Activated naive CD4-positive, alpha-beta T cell treated with anti-CD3 and anti-CD28 coated beads, Interleukin-2, amount 50 U/mL, for 24 hours (primary cell): ENCODE data around the gene FGF14.
"Not testable (repeated sequence)": the region's sequence is repeated elsewhere in the genome, so short reads cannot be mapped to it uniquely, and the experiment has no call there.

Source experiments
- H3K27ac Mint-ChIP-seq: one replicate; pipeline ENCODE4 v1.8.0; 2021; ENCODE audit warnings: mild to moderate bottlenecking, mixed read lengths
- H3K27me3 Mint-ChIP-seq: one replicate; pipeline ENCODE4 v1.8.0; 2021; ENCODE audit warnings: mixed read lengths
- H3K36me3 Mint-ChIP-seq: one replicate; pipeline ENCODE4 v1.8.0; 2021; ENCODE audit warnings: mixed read lengths
- H3K4me1 Mint-ChIP-seq: one replicate; pipeline ENCODE4 v1.8.0; 2021; ENCODE audit warnings: mixed read lengths
- H3K4me3 Mint-ChIP-seq: one replicate; pipeline ENCODE4 v1.8.0; 2021; ENCODE audit warnings: mild to moderate bottlenecking, mixed read lengths
- H3K9me3 Mint-ChIP-seq: one replicate; pipeline ENCODE4 v1.8.0; 2021; ENCODE audit warnings: mixed read lengths

FGF14 gene

GRCh38 chr13:102132777-102133295 is 269.0 kb downstream of the FGF14 start:
- no peaks in the 10 kb centered on the region for H3K9me3 Mint-ChIP-seq
- H3K27me3 Mint-ChIP-seq, result peaks cover 3% of the 10 kb centered on the region
- no peaks in the 10 kb centered on the region for H3K4me1 Mint-ChIP-seq
- no peaks in the 10 kb centered on the region for H3K36me3 Mint-ChIP-seq
- H3K4me3 Mint-ChIP-seq, result no peak overlapping the region
- H3K27ac Mint-ChIP-seq, result no peak overlapping the region

- Mint-ChIP-seq H3K9me3 (no peaks in the 10 kb centered on the region), H3K27ac (no peak overlapping the region), H3K36me3 (no peaks in the 10 kb centered on the region), H3K4me3 (no peak overlapping the region), H3K4me1 (no peaks in the 10 kb centered on the region), H3K27me3 (peaks cover 3% of the 10 kb centered on the region)
Measured at GRCh38 chr13:102131246-102131645, 270.6 kb downstream of the FGF14 start.

GRCh38 chr13:102128216-102128810 is 273.5 kb downstream of the FGF14 start:
- Mint-ChIP-seq H3K4me1 (no peaks in the 10 kb centered on the region), H3K36me3 (no peaks in the 10 kb centered on the region), H3K27me3 (peaks cover 7% of the 10 kb centered on the region)

GRCh38 chr13:102127153-102127552 is 274.7 kb downstream of the FGF14 start:
- Mint-ChIP-seq H3K36me3 (no peaks in the 10 kb centered on the region), H3K9me3 (no peaks in the 10 kb centered on the region), H3K27ac (no peak overlapping the region), H3K4me3 (no peak overlapping the region), H3K27me3 (peaks cover 9% of the 10 kb centered on the region), H3K4me1 (no peaks in the 10 kb centered on the region)

More at GRCh38 chr13:102128216-102128810, 273.5 kb downstream of the FGF14 start:
- Mint-ChIP-seq H3K27ac (no peak overlapping the region), H3K4me3 (no peak overlapping the region), H3K9me3 (no peaks in the 10 kb centered on the region)

- H3K4me3 Mint-ChIP-seq, result no peak overlapping the region
- no peaks in the 10 kb centered on the region for H3K9me3 Mint-ChIP-seq
- peaks cover 8% of the 10 kb centered on the region for H3K27me3 Mint-ChIP-seq
- H3K4me1 Mint-ChIP-seq, result no peaks in the 10 kb centered on the region
- no peak overlapping the region for H3K27ac Mint-ChIP-seq
- no peaks in the 10 kb centered on the region for H3K36me3 Mint-ChIP-seq
Measured at GRCh38 chr13:102122147-102122546, 279.7 kb downstream of the FGF14 start.

- Mint-ChIP-seq H3K9me3 (no peaks in the 10 kb centered on the region), H3K4me1 (no peaks in the 10 kb centered on the region), H3K27me3 (peaks cover 3% of the 10 kb centered on the region), H3K36me3 (no peaks in the 10 kb centered on the region), H3K4me3 (no peak overlapping the region), H3K27ac (no peak overlapping the region)
Measured at GRCh38 chr13:102117175-102117831, 284.5 kb downstream of the FGF14 start.

- no peaks in the 10 kb centered on the region for H3K4me1 Mint-ChIP-seq
- no peaks in the 10 kb centered on the region for H3K36me3 Mint-ChIP-seq
- H3K4me3 Mint-ChIP-seq, result no peak overlapping the region
- H3K27ac Mint-ChIP-seq, result no peak overlapping the region
- no peaks in the 10 kb centered on the region for H3K9me3 Mint-ChIP-seq
- H3K27me3 Mint-ChIP-seq, result peaks cover 3% of the 10 kb centered on the region
Measured at GRCh38 chr13:102103469-102103868, 298.4 kb downstream of the FGF14 start.

- Mint-ChIP-seq H3K4me3 (no peak overlapping the region), H3K4me1 (no peaks in the 10 kb centered on the region), H3K9me3 (no peaks in the 10 kb centered on the region), H3K27me3 (peaks cover under 1% of the 10 kb centered on the region), H3K36me3 (no peaks in the 10 kb centered on the region), H3K27ac (no peak overlapping the region)
Measured at GRCh38 chr13:102100234-102100633, 301.6 kb downstream of the FGF14 start.

- no peaks in the 10 kb centered on the region for H3K4me1 Mint-ChIP-seq
- H3K27ac Mint-ChIP-seq, result no peak overlapping the region
- no peaks in the 10 kb centered on the region for H3K27me3 Mint-ChIP-seq
- no peak overlapping the region for H3K4me3 Mint-ChIP-seq
- no peaks in the 10 kb centered on the region for H3K36me3 Mint-ChIP-seq
- H3K9me3 Mint-ChIP-seq, result no peaks in the 10 kb centered on the region
Measured at GRCh38 chr13:102097708-102098107, 304.1 kb downstream of the FGF14 start.

- not testable (repeated sequence) for H3K27me3 Mint-ChIP-seq, H3K4me3 Mint-ChIP-seq, H3K27ac Mint-ChIP-seq, H3K36me3 Mint-ChIP-seq, H3K4me1 Mint-ChIP-seq, H3K9me3 Mint-ChIP-seq
Measured at GRCh38 chr13:102093288-102093687, 308.6 kb downstream of the FGF14 start.

GRCh38 chr13:102091231-102091630 is 310.6 kb downstream of the FGF14 start:
- no peak overlapping the region for H3K4me3 Mint-ChIP-seq
- H3K9me3 Mint-ChIP-seq, result no peaks in the 10 kb centered on the region
- no peaks in the 10 kb centered on the region for H3K4me1 Mint-ChIP-seq
- H3K36me3 Mint-ChIP-seq, result no peaks in the 10 kb centered on the region
- H3K27ac Mint-ChIP-seq, result no peak overlapping the region
- H3K27me3 Mint-ChIP-seq, result peaks cover 5% of the 10 kb centered on the region

GRCh38 chr13:102090532-102090931 is 311.3 kb downstream of the FGF14 start:
- H3K9me3 Mint-ChIP-seq, result no peaks in the 10 kb centered on the region
- H3K36me3 Mint-ChIP-seq, result no peaks in the 10 kb centered on the region
- H3K4me1 Mint-ChIP-seq, result no peaks in the 10 kb centered on the region
- no peak overlapping the region for H3K27ac Mint-ChIP-seq
- no peak overlapping the region for H3K4me3 Mint-ChIP-seq
- peaks cover 5% of the 10 kb centered on the region for H3K27me3 Mint-ChIP-seq

- Mint-ChIP-seq H3K4me3 (no peak overlapping the region), H3K4me1 (no peaks in the 10 kb centered on the region), H3K27me3 (peaks cover 5% of the 10 kb centered on the region), H3K36me3 (no peaks in the 10 kb centered on the region), H3K9me3 (no peaks in the 10 kb centered on the region), H3K27ac (no peak overlapping the region)
Measured at GRCh38 chr13:102089722-102090121, 312.1 kb downstream of the FGF14 start.

- H3K27me3 Mint-ChIP-seq, result peaks cover 5% of the 10 kb centered on the region
- no peaks in the 10 kb centered on the region for H3K36me3 Mint-ChIP-seq
- no peak overlapping the region for H3K4me3 Mint-ChIP-seq
- no peak overlapping the region for H3K27ac Mint-ChIP-seq
- no peaks in the 10 kb centered on the region for H3K9me3 Mint-ChIP-seq
- no peaks in the 10 kb centered on the region for H3K4me1 Mint-ChIP-seq
Measured at GRCh38 chr13:102089177-102089576, 312.7 kb downstream of the FGF14 start.

- H3K27ac Mint-ChIP-seq, result no peak overlapping the region
Measured at GRCh38 chr13:102073251-102073650, 328.6 kb downstream of the FGF14 start.

GRCh38 chr13:102071711-102072110 is 330.1 kb downstream of the FGF14 start:
- H3K9me3 Mint-ChIP-seq, result peaks cover 5% of the 10 kb centered on the region
- no peaks in the 10 kb centered on the region for H3K4me1 Mint-ChIP-seq
- no peak overlapping the region for H3K4me3 Mint-ChIP-seq
- peaks cover 3% of the 10 kb centered on the region for H3K27me3 Mint-ChIP-seq
- H3K27ac Mint-ChIP-seq, result no peak overlapping the region
- no peaks in the 10 kb centered on the region for H3K36me3 Mint-ChIP-seq

More at GRCh38 chr13:102073251-102073650, 328.6 kb downstream of the FGF14 start:
- H3K36me3 Mint-ChIP-seq, result no peaks in the 10 kb centered on the region
- no peaks in the 10 kb centered on the region for H3K4me1 Mint-ChIP-seq
- peaks cover 13% of the 10 kb centered on the region for H3K9me3 Mint-ChIP-seq
- peaks cover 3% of the 10 kb centered on the region for H3K27me3 Mint-ChIP-seq
- no peak overlapping the region for H3K4me3 Mint-ChIP-seq
